ENCODE data around the gene ABCF3.
A peak's percentile ranks its signal among the peaks of the same experiment; 100 is the strongest.

The ABCF3 gene

GRCh38 chr3:184166671-184167070 is 19.3 kb upstream of the ABCF3 start:
- Histone ChIP-seq H4K20me1 (peaks cover 45% of the 10 kb centered on the region), H3K4me1 (peaks cover 7% of the 10 kb centered on the region), H3K4me3 (no peak overlapping the region), H3K27ac (no peak overlapping the region), H3K36me3 (peaks cover 100% of the 10 kb centered on the region), H3K4me2 (no peak overlapping the region), H3K9me3 (no peaks in the 10 kb centered on the region), H3K27me3 (no peaks in the 10 kb centered on the region), H3K9ac (no peak overlapping the region)
- TF ChIP-seq Cebpa-rat (IDR thresholded peaks at IDR 0.05) = no peak

DNA sequence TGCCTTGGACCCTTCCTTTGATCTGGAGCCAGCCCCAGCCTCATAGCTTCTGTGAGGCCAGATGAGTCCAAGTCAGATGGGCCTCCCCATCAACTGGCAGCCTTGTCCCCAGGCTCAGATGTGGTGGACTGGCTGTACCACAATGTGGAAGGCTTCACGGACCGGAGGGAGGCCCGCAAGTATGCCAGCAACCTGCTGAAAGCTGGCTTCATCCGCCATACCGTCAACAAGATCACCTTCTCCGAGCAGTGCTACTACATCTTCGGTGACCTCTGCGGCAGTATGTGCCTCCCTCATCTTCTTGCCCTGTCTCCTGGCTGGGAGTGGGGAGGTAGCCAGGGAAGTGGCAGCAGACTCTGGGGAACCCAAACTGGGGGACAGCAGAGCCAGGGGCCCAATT is 18.2 kb upstream of the ABCF3 start:
- H3K27ac ChIP-seq = no peak overlapping the region
- no peak overlapping the region for H3K9ac ChIP-seq
- peaks cover 7% of the 10 kb centered on the region for H3K4me1 ChIP-seq
- TF ChIP-seq Cebpa-rat (IDR thresholded peaks at IDR 0.05) = no peak
- H4K20me1 ChIP-seq = peaks cover 34% of the 10 kb centered on the region
- H3K4me2 ChIP-seq = no peak overlapping the region
- peaks cover 100% of the 10 kb centered on the region for H3K36me3 ChIP-seq
- no peaks in the 10 kb centered on the region for H3K9me3 ChIP-seq
- no peaks in the 10 kb centered on the region for H3K27me3 ChIP-seq
- H3K4me3 ChIP-seq = no peak overlapping the region

DNA sequence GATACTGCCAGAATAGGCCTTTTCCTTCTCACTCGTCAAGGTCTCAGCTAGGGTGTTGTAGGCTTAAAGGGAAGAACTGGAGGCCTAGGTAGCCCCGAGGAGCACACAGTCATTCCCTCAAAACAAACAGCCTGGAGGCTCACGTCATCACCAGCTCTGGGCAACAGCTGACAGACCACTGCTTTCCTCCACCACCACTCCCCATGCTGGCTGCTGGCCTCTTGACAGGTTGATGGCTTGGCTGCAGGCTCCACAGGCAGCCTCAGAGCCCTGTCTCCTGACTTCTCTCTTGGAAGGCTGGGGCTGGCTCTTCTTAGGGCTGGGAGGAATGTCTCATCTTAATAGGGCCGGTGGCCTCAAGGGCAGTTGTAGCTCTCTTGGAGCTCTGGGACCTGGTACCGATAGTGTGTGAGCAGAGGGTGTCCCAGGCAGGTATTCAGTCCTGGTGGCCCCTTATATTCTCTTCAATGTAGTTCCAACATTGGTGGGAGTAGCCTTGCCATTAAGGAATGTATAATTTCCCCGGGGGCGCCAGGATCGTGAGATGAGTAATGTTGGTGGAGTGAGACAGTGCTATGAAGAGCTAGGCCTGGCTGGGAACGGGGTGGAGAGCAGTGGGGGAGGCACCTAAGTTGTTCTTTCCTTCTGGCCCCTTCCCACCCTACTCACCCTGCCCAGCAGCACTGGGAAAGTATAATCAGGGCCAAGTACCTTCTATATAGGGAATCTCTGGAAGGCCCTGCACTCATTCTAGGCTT is 17.5 kb upstream of the ABCF3 start:
- no peak for TF ChIP-seq Cebpa-rat (IDR thresholded peaks at IDR 0.05)
- peaks cover 4% of the 10 kb centered on the region for H3K4me1 ChIP-seq
- H4K20me1 ChIP-seq = peaks cover 27% of the 10 kb centered on the region
- peaks cover 96% of the 10 kb centered on the region for H3K36me3 ChIP-seq
- H3K27ac ChIP-seq = no peak overlapping the region
- H3K4me3 ChIP-seq = no peak overlapping the region
- no peaks in the 10 kb centered on the region for H3K27me3 ChIP-seq
- H3K4me2 ChIP-seq = no peak overlapping the region
- H3K9me3 ChIP-seq = no peaks in the 10 kb centered on the region
- H3K9ac ChIP-seq = no peak overlapping the region

GRCh38 chr3:184169896-184170875 is 15.8 kb upstream of the ABCF3 start:
- no peak for TF ChIP-seq Cebpa-rat (IDR thresholded peaks at IDR 0.05)
- no peak overlapping the region for H3K4me3 ChIP-seq
- H3K27me3 ChIP-seq = no peaks in the 10 kb centered on the region
- peaks cover 80% of the 10 kb centered on the region for H3K36me3 ChIP-seq
- H4K20me1 ChIP-seq = peaks cover 10% of the 10 kb centered on the region; the same call in 1 of the 2 replicates
- H3K4me2 ChIP-seq = no peak overlapping the region
- H3K4me1 ChIP-seq = peaks cover 8% of the 10 kb centered on the region
- H3K9ac ChIP-seq = no peak overlapping the region
- no peaks in the 10 kb centered on the region for H3K9me3 ChIP-seq
- no peak overlapping the region for H3K27ac ChIP-seq

GRCh38 chr3:184171562-184171961 is 14.4 kb upstream of the ABCF3 start:
- H3K27ac ChIP-seq = no peak overlapping the region
- no peak overlapping the region for H3K4me3 ChIP-seq
- peaks cover 6% of the 10 kb centered on the region; the same call in 1 of the 2 replicates for H4K20me1 ChIP-seq
- no peaks in the 10 kb centered on the region for H3K27me3 ChIP-seq
- no peak overlapping the region for H3K4me2 ChIP-seq
- H3K9me3 ChIP-seq = no peaks in the 10 kb centered on the region
- TF ChIP-seq Cebpa-rat (IDR thresholded peaks at IDR 0.05) = no peak
- H3K9ac ChIP-seq = no peak overlapping the region
- peaks cover 21% of the 10 kb centered on the region for H3K4me1 ChIP-seq
- H3K36me3 ChIP-seq = peaks cover 66% of the 10 kb centered on the region

DNA sequence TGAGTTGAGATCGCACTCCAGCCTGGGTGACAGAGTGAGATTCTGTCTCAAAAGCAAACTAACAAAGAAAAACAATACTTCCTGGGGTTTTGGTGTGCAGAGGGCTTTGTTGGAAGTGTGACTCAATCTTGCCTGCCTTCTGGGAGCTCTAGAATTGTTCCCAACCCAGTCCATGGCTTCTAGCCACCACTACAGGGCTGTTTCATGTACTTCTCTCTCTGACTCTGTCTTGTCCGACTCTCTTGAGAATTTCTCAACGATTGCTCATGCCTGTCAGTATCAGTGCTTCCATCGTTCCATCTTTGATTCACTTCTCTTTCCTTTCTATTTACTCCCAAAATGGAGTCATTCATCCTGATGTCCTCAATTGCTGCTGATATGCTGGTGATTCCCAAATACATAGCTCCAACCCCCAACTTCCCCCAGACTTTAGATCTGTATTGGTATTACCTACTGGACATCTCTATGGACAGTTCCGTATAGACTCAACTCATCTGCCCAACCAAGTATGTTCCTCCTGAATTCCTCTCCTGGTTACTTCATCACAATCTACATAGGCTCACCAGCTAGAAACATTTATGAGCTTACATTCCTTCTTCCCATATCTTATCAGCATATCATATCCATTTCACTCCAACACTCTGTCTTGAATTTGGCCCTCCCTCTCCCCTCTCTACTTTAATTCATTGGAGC is 13.2 kb upstream of the ABCF3 start:
- peaks cover 65% of the 10 kb centered on the region for H3K36me3 ChIP-seq
- no peak overlapping the region for H3K4me3 ChIP-seq
- peaks cover 34% of the 10 kb centered on the region for H3K4me1 ChIP-seq
- no peak overlapping the region for H3K27ac ChIP-seq
- peaks cover 17% of the 10 kb centered on the region for H4K20me1 ChIP-seq
- no peaks in the 10 kb centered on the region for H3K9me3 ChIP-seq
- H3K27me3 ChIP-seq = no peaks in the 10 kb centered on the region
- no peak overlapping the region for H3K4me2 ChIP-seq
- TF ChIP-seq Cebpa-rat (IDR thresholded peaks at IDR 0.05) = no peak
- H3K9ac ChIP-seq = no peak overlapping the region

DNA sequence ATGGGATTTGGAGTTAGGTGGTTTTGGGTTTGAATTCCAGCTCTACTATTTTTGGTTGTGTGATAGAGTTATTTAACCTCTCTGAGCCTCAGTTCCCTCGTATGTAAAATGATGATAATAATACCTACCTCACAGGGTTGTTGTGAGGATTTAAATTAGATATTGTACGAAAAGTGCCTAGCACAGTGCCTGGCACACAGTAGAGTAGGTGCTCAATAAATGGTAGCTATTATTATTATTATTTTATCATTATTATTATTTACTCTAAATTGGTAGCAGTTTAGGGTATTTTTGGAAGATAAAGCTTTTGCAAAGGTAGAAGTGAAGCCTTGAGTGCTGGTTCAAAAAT is 12.7 kb upstream of the ABCF3 start:
- TF ChIP-seq Cebpa-rat (IDR thresholded peaks at IDR 0.05) = no peak
- Histone ChIP-seq H3K4me1 (peaks cover 34% of the 10 kb centered on the region), H3K27ac (no peak overlapping the region), H3K9me3 (no peaks in the 10 kb centered on the region), H3K36me3 (peaks cover 65% of the 10 kb centered on the region), H3K4me2 (no peak overlapping the region), H3K9ac (no peak overlapping the region), H4K20me1 (peaks cover 22% of the 10 kb centered on the region), H3K27me3 (no peaks in the 10 kb centered on the region), H3K4me3 (no peak overlapping the region)

- peak overlapping the region; percentile 37; the same call in 1 of the 2 replicates for H3K27ac ChIP-seq
- peaks cover 34% of the 10 kb centered on the region for H3K4me1 ChIP-seq
- peak overlapping the region; percentile 51; the same call in 1 of the 2 replicates for H3K9ac ChIP-seq
- peak overlapping the region; percentile 60 for H3K4me2 ChIP-seq
- no peak overlapping the region for H3K4me3 ChIP-seq
- no peak for TF ChIP-seq Cebpa-rat (IDR thresholded peaks at IDR 0.05)
- peaks cover 31% of the 10 kb centered on the region for H4K20me1 ChIP-seq
- no peaks in the 10 kb centered on the region for H3K9me3 ChIP-seq
- peaks cover 65% of the 10 kb centered on the region for H3K36me3 ChIP-seq
- H3K27me3 ChIP-seq = no peaks in the 10 kb centered on the region
These were observed 11.7 kb upstream of the ABCF3 start for GRCh38 chr3:184174284-184174645.

DNA sequence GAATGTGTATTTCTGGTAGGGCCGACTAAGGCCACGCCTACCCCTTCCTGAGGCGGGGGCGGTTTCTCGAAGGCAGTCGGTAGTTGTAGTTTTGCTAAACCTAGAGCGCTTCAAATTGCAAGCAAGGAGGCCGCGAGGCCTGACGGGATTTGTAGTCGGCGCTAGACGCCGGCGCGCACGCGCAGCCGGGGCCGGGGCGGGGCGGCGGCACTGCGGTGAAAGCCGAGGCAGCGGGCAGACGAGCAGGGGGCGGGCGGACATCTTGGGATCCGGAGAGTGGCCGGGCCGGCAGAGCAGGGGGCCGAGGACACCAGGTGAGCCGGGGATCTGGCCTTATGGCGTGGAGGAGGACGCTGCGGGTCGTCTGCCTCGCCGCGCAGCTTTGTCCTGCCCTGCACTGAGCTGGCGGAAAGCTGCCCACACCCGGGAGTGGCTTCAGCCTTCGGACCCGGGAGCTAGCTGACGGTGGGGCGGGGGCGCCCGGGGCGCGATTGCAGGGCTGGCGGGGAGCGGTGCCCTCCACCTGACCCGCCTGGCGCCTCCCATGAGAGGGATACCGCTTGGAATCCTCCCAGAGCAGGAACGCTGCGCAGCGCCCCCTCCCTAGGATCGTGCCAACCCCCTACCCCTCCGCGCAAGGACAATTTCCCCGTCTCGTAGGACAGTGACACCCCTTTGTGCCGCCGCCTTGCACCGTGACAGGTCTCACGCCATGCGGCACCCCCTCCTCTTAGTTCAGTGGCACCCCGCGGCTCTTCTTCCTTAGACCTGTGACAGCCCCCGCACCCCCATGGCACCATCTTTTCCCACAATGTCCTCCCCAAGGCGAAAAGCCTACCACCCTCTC is 11.1 kb upstream of the ABCF3 start, which contains the start of gene AP2M1:
Gene AP2M1, plus strand, starts transcription at position 210 of the 847 bp plus-strand sequence. CDS start 2,139 bp downstream, outside the sequence.
- Histone ChIP-seq H4K20me1 (peaks cover 33% of the 10 kb centered on the region), H3K27ac (peak within 1 kb of the TSS; percentile 93), H3K9me3 (no peaks in the 10 kb centered on the region), H3K9ac (peak within 1 kb of the TSS; percentile 95), H3K4me2 (peak within 1 kb of the TSS; percentile 97), H3K27me3 (no peaks in the 10 kb centered on the region), H3K4me3 (peak within 1 kb of the TSS; percentile 99), H3K36me3 (peaks cover 65% of the 10 kb centered on the region), H3K4me1 (peaks cover 34% of the 10 kb centered on the region)
- no peak for TF ChIP-seq Cebpa-rat (IDR thresholded peaks at IDR 0.05)

Measured in BLaER1 (cell line).